Esophagus muscularis mucosa (tissue), 3 donors: Measurements from ENCODE around the gene TFF2.

Experiments
- CTCF ChIP-seq, 3 experiments: fragments of 200-600 bp in 2 of 3; fragments of 450-650 bp in 1 of 3; sonication (generic) in 2 of 3; IDR thresholded peaks; one replicate each; pipeline ENCODE4 v1.5.1; 2017 to 2019; ENCODE audit warnings: antibody characterized with exemption in 3 of 3, mild to moderate bottlenecking in 2 of 3, moderate library complexity in 1 of 3
- POLR2A ChIP-seq: fragments of 450-650 bp; IDR thresholded peaks from one replicate; pipeline ENCODE4 v1.6.1; 2017; ENCODE audit warnings: antibody characterized with exemption, moderate library complexity, mild to moderate bottlenecking, low read depth

GRCh38 chr21:42347601-42348327, 3.0 kb downstream of the TFF2 start:
- no peak for TF ChIP-seq POLR2A
- no peak for TF ChIP-seq CTCF (IDR thresholded peaks at IDR 0.05)
